Choroid plexus epithelial cell (primary cell): ENCODE results near the gene MARK1.

Experiments used
- DNase-seq: peaks from one replicate; pipeline ENCODE4 v3.0.0-alpha.2; 2010; ENCODE audit warnings: low read depth
- H3K4me3 ChIP-seq: 2 replicates; pipeline ENCODE4 v1.5.1; 2011; ENCODE audit warnings: low read depth, mild to moderate bottlenecking, control low read depth, low read length, moderate library complexity
- CTCF ChIP-seq: conservative IDR thresholded peaks from 2 replicates; pipeline ENCODE4 v1.5.1; 2011; ENCODE audit warnings: low read depth, mild to moderate bottlenecking, control low read depth, inconsistent platforms, low read length, moderate library complexity

Gene MARK1

GRCh38 chr1:220497220-220497947 lies 30.6 kb upstream of the MARK1 start:
- no peak overlapping the region for H3K4me3 ChIP-seq
- no peak for TF ChIP-seq CTCF
- no peak for DNase-seq

GRCh38 chr1:220498188-220498587 lies 29.7 kb upstream of the MARK1 start:
- no peak for DNase-seq
- no peak for TF ChIP-seq CTCF
- H3K4me3 ChIP-seq: no peak overlapping the region

GRCh38 chr1:220500372-220500771 lies 27.6 kb upstream of the MARK1 start:
- H3K4me3 ChIP-seq: no peak overlapping the region
- TF ChIP-seq CTCF: no peak
- DNase-seq: no peak

GRCh38 chr1:220504329-220504728 lies 23.6 kb upstream of the MARK1 start:
- TF ChIP-seq CTCF: no peak
- H3K4me3 ChIP-seq: no peak overlapping the region
- no peak for DNase-seq

GRCh38 chr1:220507085-220507484 lies 20.9 kb upstream of the MARK1 start:
- no peak for DNase-seq
- TF ChIP-seq CTCF: no peak
- no peak overlapping the region for H3K4me3 ChIP-seq

GRCh38 chr1:220511179-220511578 lies 16.8 kb upstream of the MARK1 start:
- DNase-seq: no peak
- no peak for TF ChIP-seq CTCF
- H3K4me3 ChIP-seq: no peak overlapping the region

- H3K4me3 ChIP-seq: no peak overlapping the region
- TF ChIP-seq CTCF: no peak
- no peak for DNase-seq
Observed at GRCh38 chr1:220511785-220512184, 16.2 kb upstream of the MARK1 start.
